ENCODE measurements around the gene GSC2. TPM values are rescaled to one million over a fixed set of nuclear protein-coding genes. Genes with fewer than 3 reads are reported as not detected.

The GSC2 gene
- total RNA-seq, 1 experiment from 2014 or later = not detected

- no peaks in the 10 kb centered on the region for H3K4me1 ChIP-seq
- intact Hi-C loops (cut with micrococcal nuclease; ENCODE audit: unreplicated experiment) = no loop called here
- no peak overlapping the region for H3K4me3 Mint-ChIP-seq (ENCODE audit: unreplicated experiment)
- H3K27me3 ChIP-seq (replicated peaks; ENCODE audit: control insufficient read depth, insufficient read depth, low read length) = no peaks in the 10 kb centered on the region
- H3K36me3 Mint-ChIP-seq (ENCODE audit: insufficient read depth, unreplicated experiment) = peaks cover 10% of the 10 kb centered on the region
- H3K27ac Mint-ChIP-seq (ENCODE audit: unreplicated experiment) = no peak overlapping the region
- POLR2A ChIA-PET = no interaction called here
- no peak for DNase-seq
- H3K27me3 Mint-ChIP-seq (ENCODE audit: insufficient read depth, unreplicated experiment) = no peaks in the 10 kb centered on the region
- H3K9me3 Mint-ChIP-seq (ENCODE audit: unreplicated experiment) = no peaks in the 10 kb centered on the region
- CTCF ChIA-PET = interaction anchor here (1.4 kb wide), 1 partner anchor 13 kb away, joined by 3 read pairs; the partner anchor contains the start of gene ESS2
- no TSS peak for BruUV-seq (replicated peaks)
- no peak overlapping the region for H3K4me3 ChIP-seq (ENCODE audit: low read depth, low read length)
- H3K9me3 ChIP-seq = no peaks in the 10 kb centered on the region
- H3K4me1 Mint-ChIP-seq (ENCODE audit: low read depth, unreplicated experiment) = no peaks in the 10 kb centered on the region
- no peak for TF ChIP-seq CTCF (IDR thresholded peaks at IDR 0.05; ENCODE audit: insufficient read depth in 1 of 2, low read depth in 1 of 2, low read length in 1 of 2, severe bottlenecking in 1 of 2, unreplicated experiment in 1 of 2)
- peaks cover 2% of the 10 kb centered on the region; the same call in 1 of the 2 replicates for H3K36me3 ChIP-seq (ENCODE audit: control insufficient read depth, insufficient read depth, low read length)
These were observed 18.4 kb downstream of the GSC2 start for GRCh38 chr22:19131685-19132015.

GRCh38 chr22:19130959-19131684 is 19.0 kb downstream of the GSC2 start, which contains the start of gene TSSK2:
Gene TSSK2 (plus strand): TSS chr22:19131308. CDS start chr22:19131400, 92 bp downstream.
- no peak within 1 kb of the TSS for H3K27ac Mint-ChIP-seq (ENCODE audit: unreplicated experiment)
- no TSS peak for BruUV-seq (replicated peaks)
- Histone ChIP-seq H3K9me3 (no peaks in the 10 kb centered on the region), H3K4me3 (ENCODE audit: low read depth, low read length) (no peak within 1 kb of the TSS), H3K36me3 (ENCODE audit: control insufficient read depth, insufficient read depth, low read length) (peaks cover 2% of the 10 kb centered on the region; the same call in 1 of the 2 replicates), H3K4me1 (no peaks in the 10 kb centered on the region), H3K27me3 (replicated peaks; ENCODE audit: control insufficient read depth, insufficient read depth, low read length) (no peaks in the 10 kb centered on the region)
- intact Hi-C loops (cut with micrococcal nuclease; ENCODE audit: unreplicated experiment) = no loop called here
- no peaks in the 10 kb centered on the region for H3K27me3 Mint-ChIP-seq (ENCODE audit: insufficient read depth, unreplicated experiment)
- POLR2A ChIA-PET = no interaction called here
- DNase-seq = no peak
- CTCF ChIA-PET = interaction anchor here (1.4 kb wide), 1 partner anchor 13 kb away, joined by 3 read pairs; the partner anchor contains the start of gene ESS2
- no peaks in the 10 kb centered on the region for H3K4me1 Mint-ChIP-seq (ENCODE audit: low read depth, unreplicated experiment)
- no peaks in the 10 kb centered on the region for H3K9me3 Mint-ChIP-seq (ENCODE audit: unreplicated experiment)
- TF ChIP-seq CTCF (IDR thresholded peaks at IDR 0.05; ENCODE audit: insufficient read depth in 1 of 2, low read depth in 1 of 2, low read length in 1 of 2, severe bottlenecking in 1 of 2, unreplicated experiment in 1 of 2) = no peak
- peaks cover 7% of the 10 kb centered on the region for H3K36me3 Mint-ChIP-seq (ENCODE audit: insufficient read depth, unreplicated experiment)
- no peak within 1 kb of the TSS for H3K4me3 Mint-ChIP-seq (ENCODE audit: unreplicated experiment)

- intact Hi-C loops (cut with micrococcal nuclease; ENCODE audit: unreplicated experiment) = no loop called here
- Mint-ChIP-seq H3K4me1 (ENCODE audit: low read depth, unreplicated experiment) (no peaks in the 10 kb centered on the region), H3K27me3 (ENCODE audit: insufficient read depth, unreplicated experiment) (no peaks in the 10 kb centered on the region), H3K36me3 (ENCODE audit: insufficient read depth, unreplicated experiment) (peaks cover 7% of the 10 kb centered on the region), H3K27ac (ENCODE audit: unreplicated experiment) (no peak overlapping the region), H3K9me3 (ENCODE audit: unreplicated experiment) (no peaks in the 10 kb centered on the region), H3K4me3 (ENCODE audit: unreplicated experiment) (no peak overlapping the region)
- no TSS peak for BruUV-seq (replicated peaks)
- Histone ChIP-seq H3K4me3 (ENCODE audit: low read depth, low read length) (no peak overlapping the region), H3K27me3 (replicated peaks; ENCODE audit: control insufficient read depth, insufficient read depth, low read length) (no peaks in the 10 kb centered on the region), H3K9me3 (no peaks in the 10 kb centered on the region), H3K4me1 (no peaks in the 10 kb centered on the region), H3K36me3 (ENCODE audit: control insufficient read depth, insufficient read depth, low read length) (peaks cover 2% of the 10 kb centered on the region; the same call in 1 of the 2 replicates)
- DNase-seq = no peak
- TF ChIP-seq CTCF (IDR thresholded peaks at IDR 0.05; ENCODE audit: insufficient read depth in 1 of 2, low read depth in 1 of 2, low read length in 1 of 2, severe bottlenecking in 1 of 2, unreplicated experiment in 1 of 2) = no peak
- ChIA-PET POLR2A (no interaction called here), CTCF (interaction anchor here (0.6 kb wide), 1 partner anchor 17 kb away, joined by 3 read pairs; no protein-coding TSS in a partner anchor)
These were observed 20.2 kb downstream of the GSC2 start for GRCh38 chr22:19129871-19130270.

Measured in Caco-2 (cell line).